ENCODE results near the gene WFIKKN1.

Gene WFIKKN1

DNA sequence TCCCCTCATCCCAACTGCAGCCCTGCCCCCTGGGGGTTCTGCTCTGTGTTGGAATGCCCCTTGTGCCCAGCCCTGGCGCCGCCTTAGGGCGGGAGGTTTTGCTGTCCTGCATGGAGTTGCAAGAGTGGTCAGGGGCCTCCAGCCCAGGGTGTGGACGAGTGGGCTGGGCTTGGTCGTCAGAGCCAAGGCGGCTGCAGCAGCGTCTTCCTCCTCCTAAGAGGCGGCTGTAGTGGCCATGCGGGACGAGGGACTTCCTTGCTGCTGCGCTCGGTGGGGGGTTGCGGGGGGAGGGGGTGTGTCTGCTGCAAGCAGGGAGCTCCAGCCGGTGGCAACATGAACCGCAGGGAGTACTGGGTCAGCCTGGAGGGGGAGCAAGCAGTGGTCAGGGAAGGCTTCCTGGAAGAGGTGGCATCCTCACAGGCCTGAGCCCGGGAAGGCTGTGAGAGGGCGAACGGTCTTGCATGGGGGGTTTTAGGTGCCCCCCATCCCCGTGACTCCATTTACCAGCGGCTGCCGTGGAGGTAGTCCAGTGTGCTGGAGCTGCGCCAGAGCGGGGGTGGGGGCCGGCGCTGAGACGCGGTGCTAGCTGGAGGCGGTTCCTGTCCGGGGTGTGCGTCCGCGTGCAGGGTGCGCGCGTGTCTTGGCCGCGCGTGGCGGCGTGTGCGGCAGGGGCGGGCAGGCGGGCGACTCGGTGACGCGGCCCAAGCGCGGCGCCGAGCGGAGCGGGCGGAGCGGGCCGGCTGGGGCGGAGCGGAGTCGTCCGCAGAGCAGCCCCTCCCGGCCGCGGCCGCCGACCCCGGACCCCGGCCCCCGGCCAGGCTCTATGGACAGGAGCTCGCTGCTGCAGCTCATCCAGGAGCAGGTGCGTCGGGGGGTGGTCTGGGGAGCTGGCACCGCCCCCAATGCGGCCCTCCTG is 44.4 kb downstream of the WFIKKN1 start, which contains the start of gene RHBDL1:
Gene RHBDL1, plus strand, starts transcription at position 704 of the 916 bp plus-strand sequence. Its CDS starts 120 bp downstream, at position 824.
- peaks cover 5% of the 10 kb centered on the region; the same call in 1 of the 2 replicates for H3K4me1 ChIP-seq (ENCODE audit: control insufficient read depth, insufficient read depth, low read length)
- no peak within 1 kb of the TSS for H3K27ac ChIP-seq (ENCODE audit: extremely low read depth, low read depth, low read length)
- H3K4me3 ChIP-seq (ENCODE audit: low read depth, low read length), result no peak within 1 kb of the TSS
- POLR2A ChIA-PET, result interaction anchor here (0.7 to 2.6 kb wide), 8 partner anchors 8 to 289 kb away, joined by 3 to 10 read pairs (median 5); partner anchors contain the start of genes JMJD8, METTL26, RHOT2 and WDR24
- CTCF ChIA-PET, result interaction anchor here (0.6 to 1.4 kb wide), 3 partner anchors 11 to 97 kb away, joined by 3 to 8 read pairs (median 4); no protein-coding TSS in a partner anchor
- H3K9me3 ChIP-seq (ENCODE audit: control insufficient read depth, insufficient read depth, low read depth, low read length), result no peaks in the 10 kb centered on the region
- H3K36me3 ChIP-seq (ENCODE audit: control insufficient read depth in 2 of 2, insufficient read depth in 1 of 2, low read length in 2 of 2), result peaks cover 0 to 50% of the 10 kb centered on the region in 2 experiments; a peak in 1 of 3 replicates
- TF ChIP-seq, protein P1, sequence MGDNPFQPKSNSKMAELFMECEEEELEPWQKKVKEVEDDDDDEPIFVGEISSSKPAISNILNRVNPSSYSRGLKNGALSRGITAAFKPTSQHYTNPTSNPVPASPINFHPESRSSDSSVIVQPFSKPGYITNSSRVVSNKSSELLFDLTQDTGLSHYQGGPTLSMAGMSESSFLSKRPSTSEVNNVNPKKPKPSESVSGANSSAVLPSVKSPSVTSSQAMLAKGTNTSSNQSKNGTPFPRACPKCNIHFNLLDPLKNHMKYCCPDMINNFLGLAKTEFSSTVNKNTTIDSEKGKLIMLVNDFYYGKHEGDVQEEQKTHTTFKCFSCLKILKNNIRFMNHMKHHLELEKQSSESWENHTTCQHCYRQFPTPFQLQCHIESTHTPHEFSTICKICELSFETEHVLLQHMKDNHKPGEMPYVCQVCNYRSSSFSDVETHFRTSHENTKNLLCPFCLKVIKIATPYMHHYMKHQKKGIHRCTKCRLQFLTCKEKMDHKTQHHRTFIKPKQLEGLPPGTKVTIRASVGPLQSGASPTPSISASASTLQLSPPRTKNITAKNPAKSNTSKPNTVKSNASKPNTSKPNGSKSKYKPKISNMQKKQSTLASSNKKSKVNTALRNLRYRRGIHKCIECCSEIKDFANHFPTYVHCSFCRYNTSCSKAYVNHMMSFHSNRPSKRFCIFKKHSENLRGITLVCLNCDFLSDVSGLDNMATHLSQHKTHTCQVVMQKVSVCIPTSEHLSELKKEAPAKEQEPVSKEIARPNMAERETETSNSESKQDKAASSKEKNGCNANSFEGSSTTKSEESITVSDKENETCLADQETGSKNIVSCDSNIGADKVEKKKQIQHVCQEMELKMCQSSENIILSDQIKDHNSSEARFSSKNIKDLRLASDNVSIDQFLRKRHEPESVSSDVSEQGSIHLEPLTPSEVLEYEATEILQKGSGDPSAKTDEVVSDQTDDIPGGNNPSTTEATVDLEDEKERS (tag by site-specific recombination; IDR thresholded peaks at IDR 0.05), result no peak
- 0 out of 2 replicates have a peak, but pooled peaks have one; percentile 32 for TF ChIP-seq ZNF600 (tag by site-specific recombination; IDR thresholded peaks at IDR 0.05)
- TF ChIP-seq ZNF311 (tag by site-specific recombination; IDR thresholded peaks at IDR 0.05; ENCODE audit: borderline replicate concordance), result no peak
- TF ChIP-seq REPIN1 (tag by site-specific recombination; IDR thresholded peaks at IDR 0.05; ENCODE audit: low read depth), result no peak
- TF ChIP-seq ZNF621 (tag by site-specific recombination; IDR thresholded peaks at IDR 0.05), result no peak
- TF ChIP-seq KLF9 (tag by site-specific recombination; IDR thresholded peaks at IDR 0.05; ENCODE audit: low read depth), result peak; percentile 75
- no peak for TF ChIP-seq ZNF626 (tag by site-specific recombination; IDR thresholded peaks at IDR 0.05)
- TF ChIP-seq KLF8 (tag by site-specific recombination; IDR thresholded peaks at IDR 0.05), result peak; percentile 41; the same call in 1 of the 2 replicates
- TF ChIP-seq ZIC2 (tag by site-specific recombination; IDR thresholded peaks at IDR 0.05), result peak; percentile 84
- peak; percentile 63 for TF ChIP-seq KLF10 (tag by site-specific recombination; IDR thresholded peaks at IDR 0.05)
- peak; percentile 37 for TF ChIP-seq GLIS1 (tag by site-specific recombination; IDR thresholded peaks at IDR 0.05)
- peak; percentile 41; the same call in 1 of the 2 replicates for TF ChIP-seq OSR2 (tag by site-specific recombination; IDR thresholded peaks at IDR 0.05)
- peak; percentile 46; the same call in 1 of the 2 replicates for TF ChIP-seq SP2 (tag by site-specific recombination; IDR thresholded peaks at IDR 0.05)
- peak; percentile 21; the same call in 1 of the 2 replicates for TF ChIP-seq ZNF341 (tag by site-specific recombination; IDR thresholded peaks at IDR 0.05; ENCODE audit: low read depth)
- TF ChIP-seq ZBTB7A (tag by site-specific recombination; IDR thresholded peaks at IDR 0.05; ENCODE audit: low read depth), result peak; percentile 41; the same call in 1 of the 2 replicates
- TF ChIP-seq, protein P2, sequence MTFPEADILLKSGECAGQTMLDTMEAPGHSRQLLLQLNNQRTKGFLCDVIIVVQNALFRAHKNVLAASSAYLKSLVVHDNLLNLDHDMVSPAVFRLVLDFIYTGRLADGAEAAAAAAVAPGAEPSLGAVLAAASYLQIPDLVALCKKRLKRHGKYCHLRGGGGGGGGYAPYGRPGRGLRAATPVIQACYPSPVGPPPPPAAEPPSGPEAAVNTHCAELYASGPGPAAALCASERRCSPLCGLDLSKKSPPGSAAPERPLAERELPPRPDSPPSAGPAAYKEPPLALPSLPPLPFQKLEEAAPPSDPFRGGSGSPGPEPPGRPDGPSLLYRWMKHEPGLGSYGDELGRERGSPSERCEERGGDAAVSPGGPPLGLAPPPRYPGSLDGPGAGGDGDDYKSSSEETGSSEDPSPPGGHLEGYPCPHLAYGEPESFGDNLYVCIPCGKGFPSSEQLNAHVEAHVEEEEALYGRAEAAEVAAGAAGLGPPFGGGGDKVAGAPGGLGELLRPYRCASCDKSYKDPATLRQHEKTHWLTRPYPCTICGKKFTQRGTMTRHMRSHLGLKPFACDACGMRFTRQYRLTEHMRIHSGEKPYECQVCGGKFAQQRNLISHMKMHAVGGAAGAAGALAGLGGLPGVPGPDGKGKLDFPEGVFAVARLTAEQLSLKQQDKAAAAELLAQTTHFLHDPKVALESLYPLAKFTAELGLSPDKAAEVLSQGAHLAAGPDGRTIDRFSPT (tag by site-specific recombination; IDR thresholded peaks at IDR 0.05), result peak; percentile 62
- TF ChIP-seq, protein P3, sequence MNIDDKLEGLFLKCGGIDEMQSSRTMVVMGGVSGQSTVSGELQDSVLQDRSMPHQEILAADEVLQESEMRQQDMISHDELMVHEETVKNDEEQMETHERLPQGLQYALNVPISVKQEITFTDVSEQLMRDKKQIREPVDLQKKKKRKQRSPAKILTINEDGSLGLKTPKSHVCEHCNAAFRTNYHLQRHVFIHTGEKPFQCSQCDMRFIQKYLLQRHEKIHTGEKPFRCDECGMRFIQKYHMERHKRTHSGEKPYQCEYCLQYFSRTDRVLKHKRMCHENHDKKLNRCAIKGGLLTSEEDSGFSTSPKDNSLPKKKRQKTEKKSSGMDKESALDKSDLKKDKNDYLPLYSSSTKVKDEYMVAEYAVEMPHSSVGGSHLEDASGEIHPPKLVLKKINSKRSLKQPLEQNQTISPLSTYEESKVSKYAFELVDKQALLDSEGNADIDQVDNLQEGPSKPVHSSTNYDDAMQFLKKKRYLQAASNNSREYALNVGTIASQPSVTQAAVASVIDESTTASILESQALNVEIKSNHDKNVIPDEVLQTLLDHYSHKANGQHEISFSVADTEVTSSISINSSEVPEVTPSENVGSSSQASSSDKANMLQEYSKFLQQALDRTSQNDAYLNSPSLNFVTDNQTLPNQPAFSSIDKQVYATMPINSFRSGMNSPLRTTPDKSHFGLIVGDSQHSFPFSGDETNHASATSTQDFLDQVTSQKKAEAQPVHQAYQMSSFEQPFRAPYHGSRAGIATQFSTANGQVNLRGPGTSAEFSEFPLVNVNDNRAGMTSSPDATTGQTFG (tag by site-specific recombination; IDR thresholded peaks at IDR 0.05; ENCODE audit: borderline replicate concordance), result no peak
- TF ChIP-seq ZNF292 (tag by site-specific recombination; IDR thresholded peaks at IDR 0.05; ENCODE audit: borderline replicate concordance, low read depth), result no peak
- no peak for TF ChIP-seq ZFP37 (tag by site-specific recombination; IDR thresholded peaks at IDR 0.05)
- TF ChIP-seq MYNN (tag by site-specific recombination; IDR thresholded peaks at IDR 0.05; ENCODE audit: borderline replicate concordance), result no peak
- TF ChIP-seq, protein P4, sequence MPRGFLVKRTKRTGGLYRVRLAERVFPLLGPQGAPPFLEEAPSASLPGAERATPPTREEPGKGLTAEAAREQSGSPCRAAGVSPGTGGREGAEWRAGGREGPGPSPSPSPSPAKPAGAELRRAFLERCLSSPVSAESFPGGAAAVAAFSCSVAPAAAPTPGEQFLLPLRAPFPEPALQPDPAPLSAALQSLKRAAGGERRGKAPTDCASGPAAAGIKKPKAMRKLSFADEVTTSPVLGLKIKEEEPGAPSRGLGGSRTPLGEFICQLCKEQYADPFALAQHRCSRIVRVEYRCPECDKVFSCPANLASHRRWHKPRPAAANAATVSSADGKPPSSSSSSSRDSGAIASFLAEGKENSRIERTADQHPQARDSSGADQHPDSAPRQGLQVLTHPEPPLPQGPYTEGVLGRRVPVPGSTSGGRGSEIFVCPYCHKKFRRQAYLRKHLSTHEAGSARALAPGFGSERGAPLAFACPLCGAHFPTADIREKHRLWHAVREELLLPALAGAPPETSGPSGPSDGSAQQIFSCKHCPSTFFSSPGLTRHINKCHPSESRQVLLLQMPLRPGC (tag by site-specific recombination; IDR thresholded peaks at IDR 0.05), result 0 out of 2 replicates have a peak, but pooled peaks have one; percentile 11
- TF ChIP-seq GLIS2 (tag by site-specific recombination; IDR thresholded peaks at IDR 0.05), result 0 out of 2 replicates have a peak, but pooled peaks have one; percentile 10
- TF ChIP-seq, protein P5, sequence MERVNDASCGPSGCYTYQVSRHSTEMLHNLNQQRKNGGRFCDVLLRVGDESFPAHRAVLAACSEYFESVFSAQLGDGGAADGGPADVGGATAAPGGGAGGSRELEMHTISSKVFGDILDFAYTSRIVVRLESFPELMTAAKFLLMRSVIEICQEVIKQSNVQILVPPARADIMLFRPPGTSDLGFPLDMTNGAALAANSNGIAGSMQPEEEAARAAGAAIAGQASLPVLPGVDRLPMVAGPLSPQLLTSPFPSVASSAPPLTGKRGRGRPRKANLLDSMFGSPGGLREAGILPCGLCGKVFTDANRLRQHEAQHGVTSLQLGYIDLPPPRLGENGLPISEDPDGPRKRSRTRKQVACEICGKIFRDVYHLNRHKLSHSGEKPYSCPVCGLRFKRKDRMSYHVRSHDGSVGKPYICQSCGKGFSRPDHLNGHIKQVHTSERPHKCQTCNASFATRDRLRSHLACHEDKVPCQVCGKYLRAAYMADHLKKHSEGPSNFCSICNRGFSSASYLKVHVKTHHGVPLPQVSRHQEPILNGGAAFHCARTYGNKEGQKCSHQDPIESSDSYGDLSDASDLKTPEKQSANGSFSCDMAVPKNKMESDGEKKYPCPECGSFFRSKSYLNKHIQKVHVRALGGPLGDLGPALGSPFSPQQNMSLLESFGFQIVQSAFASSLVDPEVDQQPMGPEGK (tag by site-specific recombination; IDR thresholded peaks at IDR 0.05), result peak; percentile 57; the same call in 1 of the 2 replicates
- TF ChIP-seq BCL11B (tag by site-specific recombination; IDR thresholded peaks at IDR 0.05; ENCODE audit: low read depth), result peak; percentile 94

Measured in HEK293 (cell line).